Left cardiac atrium (tissue), 4 donors: ENCODE data around the gene ACAD10. TPM values are rescaled to one million over a fixed set of nuclear protein-coding genes. Genes with fewer than 3 reads are reported as not detected.
A peak's percentile ranks its signal among the peaks of the same experiment; 100 is the strongest.
"Not testable (repeated sequence)": the region's sequence is repeated elsewhere in the genome, so short reads cannot be mapped to it uniquely, and the experiment has no call there.

Experiments used
- ATAC-seq, 2 donors: fragments of 200-7000 bp; cut with Tn5 transposase; one replicate each; pipeline ENCODE4 v1.9.1; 2020; ENCODE audit warnings: mild to moderate bottlenecking in 2 of 2, moderate library complexity in 2 of 2
- DNase-seq: peaks from one replicate; pipeline ENCODE4 v3.0.0-alpha.2; 2020
- intact Hi-C, 2 donors: fragments of 100-400 bp; cut with DNase I; formaldehyde crosslinking; loops; one replicate each; pipeline versions ENCODE4 v1.14.1 to v1.15.1; 2022 to 2023
- total RNA-seq, 2 donors: library from RNA; stranded (reverse); fragmentation: NEBNext Ultra II Directional; extraction: Animal tissue kit (Norgen Biotek cat#: 25700); gene quantifications; one replicate each; pipeline ENCODE4 v1.2.1, GENCODE V29; 2021
- donor health status: DM: no; HTN: yes; CAD: no.
- donor health status: DM: no; HTN: yes; CAD: no; lungs with severe emphysema.
- donor health status: DM: yes; HTN: yes; CAD: no.
- donor health status: Dilated cardiomyopathy.

The ACAD10 gene
- total RNA-seq, 2 donors from 2014 or later: 17.7 to 23.7 TPM

GRCh38 chr12:111684485-111685198 is 1.2 kb upstream of the ACAD10 start:
- not testable (repeated sequence) for DNase-seq, ATAC-seq
- intact Hi-C loops: loop anchor here in 1 of 2 donors (10.0 kb wide), 1 partner anchor 290 kb away; no protein-coding TSS in a partner anchor

- DNase-seq (peak; percentile 28), ATAC-seq (peak; percentile 6 to 34)
- intact Hi-C loops: loop anchor here in 1 of 2 donors (10.0 kb wide), 1 partner anchor 291 kb away; no protein-coding TSS in a partner anchor
Measured at GRCh38 chr12:111685322-111685810, 487 bp upstream of the ACAD10 start.

GRCh38 chr12:111686574-111687105 is 787 bp downstream of the ACAD10 start:
- DNase-seq (no peak), ATAC-seq (no peak)
- intact Hi-C loops: loop anchor here in 1 of 2 donors (10.0 kb wide), 1 partner anchor 292 kb away; no protein-coding TSS in a partner anchor

- ATAC-seq (no peak), DNase-seq (no peak)
- intact Hi-C loops: loop anchor here in 1 of 2 donors (10.0 kb wide), 1 partner anchor 292 kb away; no protein-coding TSS in a partner anchor
Measured at GRCh38 chr12:111687255-111687654, 1.4 kb downstream of the ACAD10 start.

GRCh38 chr12:111687952-111688351 is 2.1 kb downstream of the ACAD10 start:
- no peak for DNase-seq
- ATAC-seq: no peak
- intact Hi-C loops: loop anchor here in 1 of 2 donors (10.0 kb wide), 1 partner anchor 293 kb away; no protein-coding TSS in a partner anchor

- ATAC-seq: no peak
- intact Hi-C loops: no loop called here
- no peak for DNase-seq
Measured at GRCh38 chr12:111691262-111691661, 5.4 kb downstream of the ACAD10 start.

GRCh38 chr12:111692575-111693210 is 6.8 kb downstream of the ACAD10 start:
- ATAC-seq: no peak

GRCh38 chr12:111693818-111694217 is 8.0 kb downstream of the ACAD10 start:
- intact Hi-C loops: no loop called here
- DNase-seq: no peak
- no peak for ATAC-seq

More at GRCh38 chr12:111692575-111693210, 6.8 kb downstream of the ACAD10 start:
- DNase-seq: no peak
- intact Hi-C loops: no loop called here

- ATAC-seq (no peak), DNase-seq (no peak)
- intact Hi-C loops: no loop called here
Measured at GRCh38 chr12:111699962-111700361, 14.1 kb downstream of the ACAD10 start.

- DNase-seq (no peak), ATAC-seq (peak in 1 of 2 donors; percentile 78)
- intact Hi-C loops: no loop called here
Measured at GRCh38 chr12:111705672-111706071, 19.8 kb downstream of the ACAD10 start.

- intact Hi-C loops: no loop called here
- no peak for ATAC-seq
- no peak for DNase-seq
Measured at GRCh38 chr12:111706145-111706544, 20.3 kb downstream of the ACAD10 start.

- DNase-seq (peak; percentile 63), ATAC-seq (peak; percentile 78 to 92)
- intact Hi-C loops: no loop called here
Measured at GRCh38 chr12:111715279-111715678, 29.4 kb downstream of the ACAD10 start.

GRCh38 chr12:111719316-111719715 is 33.5 kb downstream of the ACAD10 start:
- intact Hi-C loops, DNase-seq, ATAC-seq: not testable (repeated sequence)

- no peak for ATAC-seq
- no peak for DNase-seq
- intact Hi-C loops: no loop called here
Measured at GRCh38 chr12:111720457-111720856, 34.6 kb downstream of the ACAD10 start.

- ATAC-seq, intact Hi-C loops, DNase-seq: not testable (repeated sequence)
Measured at GRCh38 chr12:111723646-111724360, 38.0 kb downstream of the ACAD10 start.

- DNase-seq (no peak), ATAC-seq (no peak)
- intact Hi-C loops: no loop called here
Measured at GRCh38 chr12:111728795-111729194, 42.9 kb downstream of the ACAD10 start.

GRCh38 chr12:111730420-111730819 is 44.6 kb downstream of the ACAD10 start:
- no peak for ATAC-seq

GRCh38 chr12:111732786-111733185 is 46.9 kb downstream of the ACAD10 start:
- no peak for ATAC-seq
- intact Hi-C loops: no loop called here
- no peak for DNase-seq

More at GRCh38 chr12:111730420-111730819, 44.6 kb downstream of the ACAD10 start:
- no peak for DNase-seq
- intact Hi-C loops: no loop called here

GRCh38 chr12:111733340-111733915 is 47.6 kb downstream of the ACAD10 start:
- intact Hi-C loops: no loop called here
- no peak for ATAC-seq
- no peak for DNase-seq
